Smooth muscle cell (in vitro differentiated cells): ENCODE measurements around the gene TANGO6. TPM values are rescaled to one million over a fixed set of nuclear protein-coding genes. Genes with fewer than 3 reads are reported as not detected.

Source experiments
- DNase-seq: peaks from one replicate; lab custom pipeline; 2025; ENCODE audit not compliant: unreplicated experiment; lab: John Stamatoyannopoulos, UW
- H2AFZ ChIP-seq: fragments of 200-600 bp; sonication (generic); 2 replicates; pipeline ENCODE4 v1.6.0; 2016; ENCODE audit warnings: antibody characterized with exemption, low read depth, mild to moderate bottlenecking
- H3F3A ChIP-seq: fragments of 200-600 bp; sonication (generic); 2 replicates; pipeline ENCODE4 v1.6.0; 2017; ENCODE audit warnings: antibody characterized with exemption, low read depth
- H3K27ac ChIP-seq: fragments of 200-600 bp; sonication (generic); 2 replicates; pipeline ENCODE4 v1.5.1; 2016; ENCODE audit warnings: low read depth, mild to moderate bottlenecking
- H3K27me3 ChIP-seq: fragments of 200-600 bp; sonication (generic); 2 replicates; pipeline ENCODE4 v1.6.1; 2016; ENCODE audit warnings: low read depth, mild to moderate bottlenecking
- H3K36me3 ChIP-seq: fragments of 200-600 bp; sonication (generic); 2 replicates; pipeline ENCODE4 v1.5.1; 2016; ENCODE audit warnings: low read depth
- H3K4me1 ChIP-seq: fragments of 200-600 bp; sonication (generic); 2 replicates; pipeline ENCODE4 v1.5.1; 2016; ENCODE audit warnings: low read depth
- H3K4me2 ChIP-seq: fragments of 200-600 bp; sonication (generic); 2 replicates; pipeline ENCODE4 v1.6.0; 2016; ENCODE audit warnings: mild to moderate bottlenecking
- H3K4me3 ChIP-seq: fragments of 200-600 bp; sonication (generic); 2 replicates; pipeline ENCODE4 v1.5.1; 2016; ENCODE audit warnings: mild to moderate bottlenecking
- H3K79me2 ChIP-seq: fragments of 200-600 bp; sonication (generic); 2 replicates; pipeline ENCODE4 v1.6.0; 2016; ENCODE audit warnings: low read depth, mild to moderate bottlenecking
- H3K9ac ChIP-seq: fragments of 200-600 bp; sonication (generic); 2 replicates; pipeline ENCODE4 v1.6.0; 2016; ENCODE audit warnings: low read depth
- H3K9me3 ChIP-seq: fragments of 200-600 bp; sonication (generic); replicated peaks from 2 replicates; pipeline ENCODE4 v1.5.1; 2016; ENCODE audit warnings: low read depth
- H4K20me1 ChIP-seq: fragments of 200-600 bp; sonication (generic); 2 replicates; pipeline ENCODE4 v1.6.0; 2016; ENCODE audit warnings: low read depth
- WGBS: methylation state at CpG from one replicate; pipeline ENCODE4 v1.1.7; 2016; ENCODE audit warnings: low lambda C conversion rate; 5-methylcytosine and 5-hydroxymethylcytosine counted together
- polyA plus RNA-seq: library from polyadenylated mRNA; unstranded; fragments of >200 nt; fragmentation: Nextera tagmentation; extraction: Ambion mirVana; gene quantifications from 2 replicates; pipeline ENCODE4 v1.2.1, GENCODE V29; 2016
- total RNA-seq: library from RNA; depleted of rRNA; stranded (reverse); fragments of >200 nt; gene quantifications from 2 replicates; pipeline ENCODE4 v1.2.3, GENCODE V29; 2014
- TF ChIP-seq, protein P1 (sequence below): fragments of 200-600 bp; sonication (generic); IDR thresholded peaks from 2 replicates; pipeline ENCODE4 v1.5.1; 2017; ENCODE audit warnings: borderline replicate concordance, mild to moderate bottlenecking, antibody characterized with exemption; ENCODE audit not compliant: insufficient read depth, poor library complexity, severe bottlenecking

TANGO6 gene
- total and polyA plus RNA-seq, 2 experiments from 2014 or later, result 4.5 to 5.2 TPM

DNA sequence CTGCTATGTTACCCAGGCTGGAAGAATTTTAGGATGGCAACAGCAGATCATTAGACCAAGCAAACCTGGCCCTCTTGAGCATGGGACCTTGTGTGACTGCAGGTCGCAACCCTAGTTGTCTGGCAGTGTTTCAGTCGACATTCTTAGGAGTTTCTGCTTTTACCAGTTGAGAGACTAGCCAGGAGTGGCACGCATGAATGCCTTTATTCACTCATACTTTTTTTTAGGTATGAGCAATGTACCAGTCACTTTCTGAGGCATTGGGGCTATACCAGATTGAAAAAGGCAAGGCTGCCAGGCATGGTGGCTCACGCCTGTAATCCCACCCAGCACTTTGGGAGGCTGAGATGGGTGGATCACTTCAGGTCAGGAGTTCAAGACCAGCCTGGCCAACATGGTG, 233.9 kb downstream of the TANGO6 start:
- H3K4me2 ChIP-seq, result no peak overlapping the region
- H3K4me3 ChIP-seq, result no peak overlapping the region
- no peak overlapping the region for H2AFZ ChIP-seq
- H3K79me2 ChIP-seq, result no peaks in the 10 kb centered on the region
- peaks cover 8% of the 10 kb centered on the region for H3K4me1 ChIP-seq
- H3K9ac ChIP-seq, result no peak overlapping the region
- H3K27me3 ChIP-seq, result no peaks in the 10 kb centered on the region
- H3K36me3 ChIP-seq, result no peaks in the 10 kb centered on the region
- no peak overlapping the region for H3K27ac ChIP-seq
- WGBS, result 88% methylated on average over 4 of the region's 4 CpGs
- no peak for DNase-seq
- H3F3A ChIP-seq, result peaks cover 3% of the 10 kb centered on the region
- H3K9me3 ChIP-seq, result no peaks in the 10 kb centered on the region
- TF ChIP-seq, protein P1, sequence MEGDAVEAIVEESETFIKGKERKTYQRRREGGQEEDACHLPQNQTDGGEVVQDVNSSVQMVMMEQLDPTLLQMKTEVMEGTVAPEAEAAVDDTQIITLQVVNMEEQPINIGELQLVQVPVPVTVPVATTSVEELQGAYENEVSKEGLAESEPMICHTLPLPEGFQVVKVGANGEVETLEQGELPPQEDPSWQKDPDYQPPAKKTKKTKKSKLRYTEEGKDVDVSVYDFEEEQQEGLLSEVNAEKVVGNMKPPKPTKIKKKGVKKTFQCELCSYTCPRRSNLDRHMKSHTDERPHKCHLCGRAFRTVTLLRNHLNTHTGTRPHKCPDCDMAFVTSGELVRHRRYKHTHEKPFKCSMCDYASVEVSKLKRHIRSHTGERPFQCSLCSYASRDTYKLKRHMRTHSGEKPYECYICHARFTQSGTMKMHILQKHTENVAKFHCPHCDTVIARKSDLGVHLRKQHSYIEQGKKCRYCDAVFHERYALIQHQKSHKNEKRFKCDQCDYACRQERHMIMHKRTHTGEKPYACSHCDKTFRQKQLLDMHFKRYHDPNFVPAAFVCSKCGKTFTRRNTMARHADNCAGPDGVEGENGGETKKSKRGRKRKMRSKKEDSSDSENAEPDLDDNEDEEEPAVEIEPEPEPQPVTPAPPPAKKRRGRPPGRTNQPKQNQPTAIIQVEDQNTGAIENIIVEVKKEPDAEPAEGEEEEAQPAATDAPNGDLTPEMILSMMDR, result no peak
- H4K20me1 ChIP-seq, result no peaks in the 10 kb centered on the region

DNA sequence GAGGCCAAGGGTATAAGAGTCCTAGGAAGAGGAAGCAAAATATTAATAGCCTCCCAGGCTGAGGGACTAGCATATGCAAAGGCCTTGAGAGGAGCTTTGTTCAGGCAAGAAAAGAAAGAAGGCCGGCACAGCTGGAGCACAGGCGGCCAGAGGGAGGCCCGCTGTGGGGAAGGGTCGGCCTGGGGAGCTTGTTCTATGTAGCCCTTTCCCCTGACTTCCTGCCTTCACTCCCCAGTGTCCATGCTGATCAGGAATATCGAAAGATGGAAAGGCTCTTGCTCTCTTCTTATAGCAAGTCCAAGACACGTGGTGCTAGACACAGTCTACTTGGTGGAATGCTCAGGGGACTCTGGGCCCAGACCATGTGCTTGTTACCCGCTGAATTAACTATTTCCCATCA, 234.7 kb downstream of the TANGO6 start:
- no peaks in the 10 kb centered on the region for H3K79me2 ChIP-seq

DNA sequence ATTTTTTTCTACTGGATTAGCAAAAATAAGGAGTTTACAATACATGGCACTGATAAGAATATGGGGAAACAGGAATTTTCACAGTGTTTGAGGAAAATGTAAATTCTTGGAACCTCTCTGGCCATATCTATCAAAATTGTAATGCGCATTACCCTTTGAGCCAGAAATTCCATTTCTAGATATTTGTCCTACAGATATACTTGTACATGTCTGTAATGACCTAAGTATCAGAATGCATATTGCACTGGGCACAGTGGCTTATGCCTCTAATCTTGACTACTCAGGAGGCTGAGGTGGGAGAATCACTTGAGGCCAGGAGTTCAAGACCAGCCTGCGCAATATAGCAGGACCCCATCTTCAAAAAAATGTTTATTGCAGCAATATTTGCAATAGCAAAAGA, 236.4 kb downstream of the TANGO6 start:
- Histone ChIP-seq H3K79me2 (no peaks in the 10 kb centered on the region), H3K4me3 (no peak overlapping the region), H4K20me1 (no peaks in the 10 kb centered on the region), H3K4me1 (peaks cover 5% of the 10 kb centered on the region), H3K27me3 (no peaks in the 10 kb centered on the region), H3K4me2 (no peak overlapping the region), H2AFZ (no peak overlapping the region), H3K9ac (no peak overlapping the region), H3F3A (no peaks in the 10 kb centered on the region), H3K27ac (no peak overlapping the region), H3K36me3 (no peaks in the 10 kb centered on the region), H3K9me3 (no peaks in the 10 kb centered on the region)
- no peak for DNase-seq
- TF ChIP-seq, protein P1, result no peak
- 99% methylated on average over 2 of the region's 2 CpGs for WGBS

More for the DNA sequence above, 234.7 kb downstream of the TANGO6 start:
- Histone ChIP-seq H3K36me3 (no peaks in the 10 kb centered on the region), H3K9me3 (no peaks in the 10 kb centered on the region), H2AFZ (no peak overlapping the region), H3K27ac (no peak overlapping the region), H3K4me3 (no peak overlapping the region), H3K4me2 (no peak overlapping the region), H4K20me1 (no peaks in the 10 kb centered on the region), H3K9ac (no peak overlapping the region), H3F3A (peaks cover 2% of the 10 kb centered on the region), H3K27me3 (no peaks in the 10 kb centered on the region), H3K4me1 (peaks cover 2% of the 10 kb centered on the region)
- no peak for DNase-seq
- TF ChIP-seq, protein P1, result no peak
- 64% methylated on average over 7 of the region's 7 CpGs for WGBS

DNA sequence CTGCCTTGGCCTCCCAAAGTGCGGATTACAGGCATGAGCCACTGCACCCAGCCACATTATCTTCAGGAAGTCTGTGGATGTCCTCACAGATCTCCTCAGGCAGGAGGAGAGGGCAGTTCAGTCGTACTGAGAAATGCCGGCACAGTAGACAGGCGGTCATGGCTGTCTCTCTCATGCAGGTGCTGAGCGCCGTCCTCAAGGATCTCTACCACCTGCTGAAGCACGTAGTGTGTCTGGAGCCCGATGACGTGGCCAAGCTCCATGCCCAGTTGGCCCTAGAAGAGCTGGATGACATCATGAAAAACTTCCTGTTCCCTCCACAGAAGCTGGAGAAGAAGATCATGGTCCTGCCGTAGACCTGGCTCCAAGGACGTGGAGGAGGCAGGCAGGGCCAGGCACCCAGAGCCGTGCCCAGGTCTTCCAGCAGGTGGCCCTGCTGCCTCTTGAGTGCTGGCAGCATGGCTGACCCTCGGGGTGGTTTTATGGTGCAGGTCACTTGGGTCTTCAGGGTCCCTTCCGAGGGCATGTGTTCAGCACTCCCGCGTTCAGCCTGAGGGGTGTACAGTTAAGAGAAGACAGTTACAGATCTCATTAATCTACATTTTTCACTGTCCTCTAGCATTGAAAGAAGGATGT, 240.1 kb downstream of the TANGO6 start:
- Histone ChIP-seq H3K27me3 (no peaks in the 10 kb centered on the region), H3F3A (no peaks in the 10 kb centered on the region), H3K4me1 (peaks cover 5% of the 10 kb centered on the region), H4K20me1 (no peaks in the 10 kb centered on the region), H2AFZ (no peak overlapping the region), H3K4me2 (no peak overlapping the region), H3K27ac (no peak overlapping the region), H3K4me3 (no peak overlapping the region), H3K9me3 (no peaks in the 10 kb centered on the region), H3K36me3 (no peaks in the 10 kb centered on the region), H3K79me2 (no peaks in the 10 kb centered on the region), H3K9ac (no peak overlapping the region)
- TF ChIP-seq, protein P1, result no peak
- 95% methylated on average over 16 of the region's 16 CpGs for WGBS
- no peak for DNase-seq
